SK-N-SH (cell line): ENCODE results near the gene TGIF1. TPM values are rescaled to one million over a fixed set of nuclear protein-coding genes. Genes with fewer than 3 reads are reported as not detected.

Experiments
- ELF1 ChIP-seq: IDR thresholded peaks from 2 replicates; pipeline ENCODE4 v1.4.0; 2012
- EP300 ChIP-seq, 2 experiments: IDR thresholded peaks; 2 replicates each; pipeline versions ENCODE4 v1.4.0 to v1.6.1; 2012; ENCODE audit warnings: borderline replicate concordance in 1 of 2, low read depth in 1 of 2, low read length in 1 of 2
- FOSL2 ChIP-seq: IDR thresholded peaks from 2 replicates; pipeline ENCODE4 v1.4.0; 2012; ENCODE audit warnings: low read depth, mild to moderate bottlenecking, moderate library complexity, borderline replicate concordance
- FOXJ3 ChIP-seq: sonication (generic); formaldehyde crosslinking; IDR thresholded peaks from 2 replicates; pipeline ENCODE4 v1.5.1; 2020; ENCODE audit warnings: mild to moderate bottlenecking, missing genetic modification reagents
- FOXM1 ChIP-seq: IDR thresholded peaks from 2 replicates; pipeline ENCODE4 v1.4.0; 2012; ENCODE audit warnings: low read depth, mild to moderate bottlenecking
- GATA2 ChIP-seq: sonication (generic); formaldehyde crosslinking; IDR thresholded peaks from 2 replicates; pipeline ENCODE4 v1.5.0; 2020; ENCODE audit warnings: mild to moderate bottlenecking, missing genetic modification reagents
- JUND ChIP-seq: IDR thresholded peaks from 2 replicates; pipeline ENCODE4 v1.4.0; 2012
- MXI1 ChIP-seq: IDR thresholded peaks from 2 replicates; pipeline ENCODE4 v1.6.1; 2012; ENCODE audit warnings: mild to moderate bottlenecking, low read depth, low read length, improper control_type of control experiment
- NRF1 ChIP-seq: IDR thresholded peaks from 2 replicates; pipeline ENCODE4 v1.6.1; 2012; ENCODE audit warnings: low read depth, mild to moderate bottlenecking, low read length
- POLR2AphosphoS5 ChIP-seq: IDR thresholded peaks from 2 replicates; pipeline ENCODE4 v1.6.1; 2012; ENCODE audit warnings: low read depth, low read length
- RAD21 ChIP-seq: IDR thresholded peaks from 2 replicates; pipeline ENCODE4 v1.6.1; 2012; ENCODE audit warnings: mild to moderate bottlenecking, low read length
- RCOR1 ChIP-seq: fragments of 150-350 bp; IDR thresholded peaks from 2 replicates; pipeline ENCODE4 v1.6.1; 2017; ENCODE audit warnings: antibody characterized with exemption, low read length
- RFX5 ChIP-seq: IDR thresholded peaks from 2 replicates; pipeline ENCODE4 v1.6.1; 2012; ENCODE audit warnings: mild to moderate bottlenecking, improper control_type of control experiment, low read length
- RXRA ChIP-seq: IDR thresholded peaks from 2 replicates; pipeline ENCODE4 v1.4.0; 2012; ENCODE audit warnings: low read depth, mild to moderate bottlenecking, borderline replicate concordance
- SIN3A ChIP-seq: IDR thresholded peaks from 2 replicates; pipeline ENCODE4 v1.6.1; 2012; ENCODE audit warnings: low read depth, mild to moderate bottlenecking, low read length, moderate library complexity, borderline replicate concordance
- SMC3 ChIP-seq: IDR thresholded peaks from 2 replicates; pipeline ENCODE4 v1.6.1; 2012; ENCODE audit warnings: low read depth, low read length, improper control_type of control experiment
- TEAD4 ChIP-seq: IDR thresholded peaks from 2 replicates; pipeline ENCODE4 v1.4.0; 2012; ENCODE audit warnings: mild to moderate bottlenecking, borderline replicate concordance; ENCODE audit not compliant: insufficient read depth
- YY1 ChIP-seq: IDR thresholded peaks from 2 replicates; pipeline ENCODE4 v1.4.0; 2012; ENCODE audit warnings: low read depth, mild to moderate bottlenecking
- ZBTB33 ChIP-seq: IDR thresholded peaks from 2 replicates; pipeline ENCODE4 v1.4.0; 2012; ENCODE audit warnings: low read depth, borderline replicate concordance
- polyA plus RNA-seq, 3 experiments: library from polyadenylated mRNA; depleted of rRNA; stranded (reverse); fragments of >200 nt; gene quantifications; 2 replicates each; pipeline ENCODE4 v1.2.3, GENCODE V29; 2012
- TF ChIP-seq, protein P1 (sequence below): IDR thresholded peaks from 2 replicates; pipeline ENCODE4; 2012
- TF ChIP-seq, protein P2 (sequence below): fragments of 200-600 bp; sonication (generic); IDR thresholded peaks from 2 replicates; pipeline ENCODE4 v1.6.1; 2017; ENCODE audit warnings: antibody characterized with exemption, mild to moderate bottlenecking, moderate library complexity

TGIF1 gene
- polyA plus RNA-seq, 1 of the 3 experiments (the other 2 are of a cell fraction), result 113 TPM

GRCh38 chr18:3447895-3448837 lies 1.8 kb upstream of the TGIF1 start (continued):
- TF ChIP-seq FOXJ3 (CRISPR knock-in tag) (no peak), ELF1 (no peak), EP300 (IDR thresholded peaks at IDR 0.05; ENCODE audit: borderline replicate concordance in 1 of 2, low read depth in 1 of 2, low read length in 1 of 2) (peak; percentile 36 to 84; a peak in 3 of 4 replicates), SIN3A (peak; percentile 65; the same call in 1 of the 2 replicates), MXI1 (peak; percentile 88), JUND (no peak), RAD21 (no peak; the same call in none of the 2 replicates), POLR2AphosphoS5 (peak; percentile 65; the same call in 1 of the 2 replicates), RXRA (peak; percentile 46), GATA2 (no peak), RFX5 (peak; percentile 51; the same call in 1 of the 2 replicates), RCOR1 (0 out of 2 replicates have a peak, but pooled peaks have one; percentile 27), FOXM1 (peak; percentile 98), FOSL2 (peak; percentile 25; the same call in 1 of the 2 replicates), SMC3 (peak; percentile 18; the same call in 1 of the 2 replicates), YY1 (no peak; the same call in 1 of the 2 replicates), ZBTB33 (0 out of 2 replicates have a peak, but pooled peaks have one; percentile 32), TEAD4 (no peak), NRF1 (0 out of 2 replicates have a peak, but pooled peaks have one; percentile 11)
- TF ChIP-seq, protein P1, sequence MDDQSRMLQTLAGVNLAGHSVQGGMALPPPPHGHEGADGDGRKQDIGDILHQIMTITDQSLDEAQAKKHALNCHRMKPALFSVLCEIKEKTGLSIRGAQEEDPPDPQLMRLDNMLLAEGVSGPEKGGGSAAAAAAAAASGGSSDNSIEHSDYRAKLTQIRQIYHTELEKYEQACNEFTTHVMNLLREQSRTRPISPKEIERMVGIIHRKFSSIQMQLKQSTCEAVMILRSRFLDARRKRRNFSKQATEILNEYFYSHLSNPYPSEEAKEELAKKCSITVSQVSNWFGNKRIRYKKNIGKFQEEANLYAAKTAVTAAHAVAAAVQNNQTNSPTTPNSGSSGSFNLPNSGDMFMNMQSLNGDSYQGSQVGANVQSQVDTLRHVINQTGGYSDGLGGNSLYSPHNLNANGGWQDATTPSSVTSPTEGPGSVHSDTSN, result peak; percentile 93
- TF ChIP-seq, protein P2, sequence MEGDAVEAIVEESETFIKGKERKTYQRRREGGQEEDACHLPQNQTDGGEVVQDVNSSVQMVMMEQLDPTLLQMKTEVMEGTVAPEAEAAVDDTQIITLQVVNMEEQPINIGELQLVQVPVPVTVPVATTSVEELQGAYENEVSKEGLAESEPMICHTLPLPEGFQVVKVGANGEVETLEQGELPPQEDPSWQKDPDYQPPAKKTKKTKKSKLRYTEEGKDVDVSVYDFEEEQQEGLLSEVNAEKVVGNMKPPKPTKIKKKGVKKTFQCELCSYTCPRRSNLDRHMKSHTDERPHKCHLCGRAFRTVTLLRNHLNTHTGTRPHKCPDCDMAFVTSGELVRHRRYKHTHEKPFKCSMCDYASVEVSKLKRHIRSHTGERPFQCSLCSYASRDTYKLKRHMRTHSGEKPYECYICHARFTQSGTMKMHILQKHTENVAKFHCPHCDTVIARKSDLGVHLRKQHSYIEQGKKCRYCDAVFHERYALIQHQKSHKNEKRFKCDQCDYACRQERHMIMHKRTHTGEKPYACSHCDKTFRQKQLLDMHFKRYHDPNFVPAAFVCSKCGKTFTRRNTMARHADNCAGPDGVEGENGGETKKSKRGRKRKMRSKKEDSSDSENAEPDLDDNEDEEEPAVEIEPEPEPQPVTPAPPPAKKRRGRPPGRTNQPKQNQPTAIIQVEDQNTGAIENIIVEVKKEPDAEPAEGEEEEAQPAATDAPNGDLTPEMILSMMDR, result peak; percentile 26
- TF ChIP-seq, all 33 proteins: peak for 20
